ENCODE data around the gene GRID1.

GRID1 gene

DNA sequence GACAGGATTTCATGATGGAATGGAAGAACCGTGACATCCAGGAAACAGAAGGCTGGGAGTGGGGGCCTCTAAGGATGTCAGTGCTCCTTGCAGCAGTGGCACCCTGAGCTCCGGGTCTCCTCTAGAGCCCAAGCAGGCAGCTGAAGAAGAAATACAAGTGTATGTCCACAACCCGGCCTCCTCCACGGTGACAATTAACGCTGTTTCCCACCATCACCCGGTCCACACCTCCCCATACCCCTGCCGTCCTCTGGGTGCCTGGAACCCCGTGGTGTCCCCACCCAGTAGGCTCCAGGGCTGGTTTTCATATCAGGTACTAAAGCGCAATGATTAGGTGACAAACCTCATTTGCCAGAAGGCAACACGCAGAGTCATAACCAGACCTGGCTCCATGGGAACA is 30.3 kb downstream of the GRID1 start:
- no peak for DNase-seq

DNA sequence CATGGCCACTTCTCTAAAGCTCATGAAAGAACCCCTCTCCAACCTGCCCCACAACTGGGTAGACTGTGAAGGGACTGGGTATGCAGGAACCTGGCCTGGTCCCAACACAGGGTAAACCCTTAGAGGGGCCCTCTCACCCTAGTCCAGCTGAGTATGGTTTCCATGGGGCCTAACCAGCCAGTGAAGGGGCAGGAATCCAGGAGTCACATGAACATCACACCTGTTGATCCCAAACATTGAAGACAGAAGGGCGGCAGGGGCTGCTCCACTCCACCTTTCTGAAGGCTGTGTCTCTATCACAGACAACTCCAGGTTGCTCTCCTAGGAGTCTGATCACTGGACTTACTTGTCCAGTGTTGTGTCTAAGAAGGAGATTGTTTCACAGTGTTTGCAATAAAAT is 30.8 kb downstream of the GRID1 start:
- DNase-seq = no peak

DNA sequence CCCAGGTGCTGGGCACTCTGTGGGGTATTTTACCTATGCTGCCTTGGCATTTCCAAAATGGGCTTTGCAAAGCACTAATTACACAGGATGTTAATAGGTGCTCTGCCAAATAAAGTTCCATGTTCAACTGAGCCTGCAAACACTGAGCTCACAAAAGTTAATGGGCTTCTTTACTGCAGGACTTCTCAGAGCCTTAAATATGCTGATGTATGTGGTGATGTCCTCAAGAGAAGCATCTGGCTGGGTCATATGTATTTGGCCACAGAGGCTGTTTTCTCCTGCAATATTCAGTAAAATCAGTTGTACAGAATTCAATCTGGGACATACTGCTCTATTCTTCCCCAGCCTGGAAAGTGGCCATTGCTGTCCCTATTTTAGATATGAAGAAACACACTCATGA is 31.3 kb downstream of the GRID1 start:
- no peak for DNase-seq

DNA sequence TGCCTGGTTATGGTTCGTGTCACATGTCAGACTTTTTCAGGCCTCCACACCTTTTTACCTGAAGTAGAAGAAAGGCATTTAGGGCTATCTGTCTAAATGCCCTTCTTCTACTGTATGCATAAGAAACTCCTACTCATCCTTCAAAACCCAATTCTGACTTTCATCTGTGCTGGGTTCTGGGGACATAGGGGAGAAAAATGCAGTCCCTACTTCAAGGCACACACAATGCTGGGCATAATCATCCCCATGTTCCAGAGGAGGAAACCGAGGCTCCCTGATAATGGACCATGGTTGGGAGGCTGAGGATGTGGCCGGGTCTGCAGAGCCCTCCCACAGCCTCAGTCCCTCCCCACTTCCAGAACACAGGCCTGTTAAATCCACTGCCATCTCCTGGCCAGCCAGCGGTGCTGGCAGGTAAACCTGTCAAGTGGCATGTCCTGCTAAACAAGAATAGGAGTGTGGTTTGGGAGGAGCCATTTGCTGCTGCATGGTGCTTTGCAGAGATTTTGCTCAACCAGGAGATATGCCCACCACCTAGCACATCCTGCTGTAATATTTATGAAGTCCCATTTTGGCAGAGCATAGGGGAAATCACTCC is 32.0 kb downstream of the GRID1 start:
- no peak for DNase-seq

DNA sequence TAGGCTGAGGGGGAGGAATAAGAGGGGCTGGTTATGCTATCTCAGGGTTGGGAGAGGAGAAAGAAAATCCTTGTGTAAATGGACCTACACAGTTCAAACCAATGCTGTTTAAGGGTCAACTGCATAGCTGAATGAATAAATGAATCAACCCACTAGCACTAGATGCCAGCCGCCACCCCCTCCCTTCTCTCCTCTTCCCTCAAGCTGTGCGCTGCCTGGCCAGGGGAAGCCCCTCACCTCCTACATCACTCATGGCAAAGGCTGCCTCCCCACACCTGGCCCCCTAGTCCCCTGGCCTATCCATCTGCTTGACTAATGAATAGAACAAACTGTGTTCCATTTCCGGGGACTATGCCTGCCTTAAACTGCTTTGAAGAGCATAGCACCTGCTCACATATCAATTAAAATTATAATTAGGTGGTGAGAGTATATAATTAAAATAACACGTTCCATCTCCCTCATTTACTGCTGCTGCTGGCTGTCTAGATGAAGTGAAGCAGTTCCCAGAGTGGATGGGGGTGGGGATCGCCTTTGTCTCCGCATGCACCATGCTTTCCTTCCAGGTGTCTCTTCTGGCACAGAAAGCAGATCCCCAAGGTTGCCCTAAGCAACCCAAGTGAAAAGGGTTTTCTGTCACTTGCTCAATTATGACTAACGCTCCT is 32.6 kb downstream of the GRID1 start:
- DNase-seq = no peak

DNA sequence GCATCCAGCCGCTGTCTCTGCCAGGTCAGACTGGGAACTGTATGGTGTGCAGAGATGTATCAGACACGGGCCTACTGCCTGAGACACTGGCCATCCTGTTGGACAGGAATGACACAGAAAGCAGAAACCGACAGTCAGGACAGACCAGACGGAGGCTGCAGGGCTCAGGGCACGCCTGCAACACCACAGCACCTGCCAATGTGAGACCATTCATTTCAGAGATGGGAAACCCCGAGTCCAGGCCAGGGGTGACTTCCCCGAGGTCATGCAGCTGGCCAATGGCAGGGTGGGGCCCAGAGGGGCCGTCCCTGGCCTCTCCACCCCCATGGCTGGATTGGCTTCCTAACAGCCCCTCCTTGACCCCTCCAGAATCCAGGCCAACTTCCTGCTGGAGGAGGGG is 34.7 kb downstream of the GRID1 start:
- peak; percentile 12 for DNase-seq

DNA sequence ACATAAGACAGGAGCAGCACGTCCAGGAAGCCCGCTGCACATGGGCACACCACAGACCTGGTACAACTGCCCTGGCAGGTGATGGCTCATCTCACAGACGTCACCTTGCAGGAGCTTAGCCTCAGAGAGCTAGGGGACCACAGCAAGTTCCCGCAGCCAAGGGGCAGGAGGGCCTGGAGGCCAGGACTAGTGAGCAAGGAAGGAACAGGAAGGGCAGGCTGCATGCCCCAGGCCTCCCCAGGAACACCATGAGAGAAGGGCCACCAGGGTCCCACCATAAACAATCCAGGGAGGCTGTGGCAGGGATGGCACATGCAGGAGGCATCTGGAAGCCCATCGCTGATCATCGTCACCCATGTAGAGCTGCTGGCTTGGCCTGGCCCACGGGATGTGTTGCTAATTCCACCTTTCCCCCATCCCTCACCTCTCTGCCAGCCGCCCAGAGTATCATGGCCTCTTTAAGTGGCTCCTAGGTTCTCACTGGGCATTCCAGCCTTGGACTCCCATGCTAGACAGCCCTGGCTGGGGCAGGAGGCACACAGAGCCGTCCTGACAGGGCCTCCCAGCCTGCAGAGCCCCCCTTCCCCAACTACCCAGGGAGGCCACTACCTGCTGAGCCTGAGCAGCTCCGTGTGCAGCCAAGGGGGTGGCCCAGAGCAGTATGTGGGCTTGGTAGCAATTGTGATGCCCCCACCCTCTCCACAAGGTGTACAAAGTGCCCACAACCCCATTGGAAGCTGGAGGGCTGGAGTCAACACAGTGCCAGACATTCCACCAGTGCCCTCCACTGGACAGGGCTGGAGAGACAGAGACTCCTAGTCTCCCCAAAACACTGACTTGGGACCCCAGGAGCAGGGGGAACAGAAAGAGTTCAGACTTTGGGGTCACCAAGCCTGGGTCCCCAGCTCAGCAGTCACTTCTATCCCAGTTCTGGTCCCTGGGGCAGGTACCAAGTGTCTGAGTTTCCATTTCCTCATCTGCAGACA is 35.5 kb downstream of the GRID1 start:
- peak; percentile 13 for DNase-seq

DNA sequence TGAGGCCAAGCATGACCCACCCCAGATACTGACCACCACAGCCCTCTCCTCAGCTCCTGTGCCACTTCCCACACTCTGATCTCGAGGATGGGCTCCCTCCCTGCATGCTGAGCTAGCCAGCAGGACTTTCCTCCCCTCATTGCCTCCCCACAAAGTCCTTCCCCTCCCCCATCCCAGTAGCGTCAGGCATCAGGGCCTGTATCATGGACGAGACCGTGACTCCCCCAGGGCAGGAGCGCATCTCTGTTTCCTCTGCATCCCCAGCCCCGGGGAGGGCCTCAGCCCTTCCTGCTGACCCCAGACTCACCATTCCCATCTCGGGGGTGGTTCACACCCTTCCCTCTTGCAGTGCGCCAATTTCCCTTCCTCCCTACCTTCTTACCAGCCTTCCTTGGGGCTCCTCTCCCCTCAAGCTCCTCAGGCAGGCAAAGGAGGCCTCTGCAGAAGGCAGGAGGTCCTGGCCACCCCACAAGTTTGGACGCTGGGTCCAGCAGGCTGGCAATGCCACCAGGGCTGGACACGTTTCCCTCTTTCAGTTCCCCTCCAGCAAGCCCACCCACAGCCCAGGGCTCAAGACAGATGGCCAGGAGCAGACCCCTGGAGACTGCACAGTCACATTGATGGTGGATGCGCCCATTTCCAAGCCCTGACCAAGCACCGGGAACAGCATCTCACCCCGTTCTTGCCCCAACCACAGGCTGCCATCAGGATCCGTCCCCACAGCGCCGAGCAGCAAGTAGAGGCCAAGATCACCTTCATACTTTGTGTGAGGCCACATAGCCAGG is 36.5 kb downstream of the GRID1 start:
- DNase-seq = no peak

DNA sequence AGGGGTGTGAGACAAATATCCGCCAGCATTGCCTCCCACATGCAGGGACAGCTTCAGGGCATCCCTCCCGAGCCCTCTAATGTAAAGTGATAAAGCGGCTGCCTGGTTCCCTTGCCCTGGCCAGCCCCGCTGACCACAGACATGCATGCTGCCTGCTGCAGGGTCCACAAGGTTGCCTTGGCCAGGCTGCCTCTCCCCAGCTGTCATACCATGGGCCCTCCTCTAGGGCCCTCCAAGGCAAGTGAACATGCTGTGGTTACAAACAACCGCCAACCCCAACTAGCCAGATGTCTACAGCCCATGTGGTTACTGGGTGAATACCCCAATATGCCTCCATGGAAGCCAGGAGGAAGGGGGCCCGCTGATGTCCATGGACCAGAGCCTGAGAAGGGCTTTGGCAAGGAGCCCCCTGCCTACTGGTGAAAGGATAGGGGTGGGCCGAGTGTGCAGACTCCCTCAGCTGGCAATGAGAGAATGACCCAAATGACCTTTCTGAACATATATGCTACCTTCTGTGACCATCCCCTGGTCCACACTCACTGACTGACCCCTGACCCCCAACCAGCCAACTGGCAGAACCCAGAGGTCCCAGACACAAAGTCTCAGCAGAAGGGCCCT is 37.4 kb downstream of the GRID1 start:
- DNase-seq = peak; percentile 12

DNA sequence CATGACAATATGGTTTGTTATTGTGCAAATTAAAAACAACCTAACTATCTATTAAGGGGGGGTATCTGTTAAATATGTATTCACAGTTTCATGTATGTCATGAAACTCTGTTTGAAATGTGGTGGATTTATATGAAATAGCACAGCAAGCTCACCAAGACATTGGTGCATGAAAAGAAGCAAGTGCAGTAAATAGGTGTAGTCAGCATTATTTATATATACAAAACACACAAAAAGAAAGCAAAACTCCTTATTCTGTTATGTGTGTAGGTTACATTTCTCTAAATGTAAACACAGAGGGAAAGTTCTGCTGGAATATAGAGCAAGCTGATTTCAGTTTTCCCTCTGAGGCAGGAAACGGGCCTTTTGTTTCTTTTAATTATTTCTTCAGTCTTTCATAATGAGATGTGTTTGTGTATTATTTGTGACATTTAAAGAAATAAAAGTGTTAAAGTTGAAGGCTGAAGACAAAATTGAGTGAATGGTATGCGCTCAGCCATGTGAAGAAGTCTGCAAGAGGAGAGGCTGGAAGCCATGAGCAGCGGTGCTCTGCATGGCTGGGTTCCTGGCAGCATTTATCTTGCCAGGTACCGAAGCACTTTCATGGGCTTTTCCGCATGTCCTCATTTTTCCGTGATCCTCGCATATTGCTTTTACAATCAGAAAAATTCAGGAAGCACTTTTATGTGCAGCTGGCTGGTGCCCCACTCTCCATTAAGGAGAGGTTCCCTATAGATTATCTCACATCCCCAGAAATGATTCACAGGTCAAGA is 38.5 kb downstream of the GRID1 start:
- peak; percentile 13 for DNase-seq

DNA sequence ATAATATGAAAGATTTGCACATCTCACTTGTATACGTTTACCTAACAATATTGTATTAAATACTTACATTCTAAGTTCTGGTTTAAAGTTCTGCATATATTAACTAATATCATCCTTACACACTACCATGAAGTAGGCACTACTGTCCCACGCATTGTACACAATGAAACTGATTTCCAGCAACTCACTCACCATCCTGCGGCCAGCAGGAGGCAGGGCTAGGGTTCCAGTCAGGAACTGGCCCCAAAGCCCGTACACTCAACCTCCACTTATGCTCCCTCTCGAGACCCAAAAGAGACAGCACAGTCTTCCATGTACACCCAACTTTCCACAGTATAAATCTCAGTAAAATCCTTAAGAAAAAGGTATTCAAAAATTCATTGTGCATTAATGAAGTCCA is 41.4 kb downstream of the GRID1 start:
- DNase-seq = peak; percentile 7

DNA sequence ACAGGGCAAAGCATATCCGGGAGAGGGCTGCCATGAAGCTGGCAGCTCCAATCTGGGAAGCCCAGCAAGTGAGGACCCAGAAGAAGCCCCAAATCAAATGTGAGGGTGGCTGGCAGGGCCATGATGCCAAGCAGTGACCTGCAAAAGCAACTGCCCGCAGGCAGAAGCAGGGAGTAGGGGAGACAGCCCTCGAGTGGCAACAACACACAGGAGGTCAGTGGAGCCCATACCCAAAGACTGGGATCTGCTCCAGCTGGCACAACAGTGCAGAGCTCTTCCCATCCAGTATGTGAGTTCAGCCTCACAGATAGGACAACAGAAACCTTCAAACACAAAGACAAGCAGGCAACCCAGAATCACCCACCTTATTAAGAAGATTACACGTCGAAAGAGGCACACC is 45.0 kb downstream of the GRID1 start:
- peak; percentile 13 for DNase-seq

DNA sequence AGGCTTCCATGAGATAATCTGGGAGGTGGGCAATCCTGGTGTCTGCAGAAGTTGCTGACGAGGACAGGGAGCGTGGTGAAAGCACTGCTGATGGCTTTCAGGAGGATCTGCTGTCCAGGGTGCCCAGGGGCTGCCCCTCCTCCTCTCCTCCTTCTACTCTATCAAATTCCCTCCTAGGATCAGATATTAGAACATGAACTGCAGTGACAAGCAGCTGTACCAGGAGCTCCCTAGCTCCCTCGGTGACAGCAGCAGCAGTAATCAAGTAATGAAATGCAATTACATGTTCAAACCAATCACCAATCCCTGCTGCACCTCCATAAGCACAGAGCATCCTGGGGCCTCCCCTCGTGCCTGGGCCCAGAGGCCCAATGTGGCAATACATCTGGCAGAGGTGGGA is 46.9 kb downstream of the GRID1 start:
- DNase-seq = no peak

DNA sequence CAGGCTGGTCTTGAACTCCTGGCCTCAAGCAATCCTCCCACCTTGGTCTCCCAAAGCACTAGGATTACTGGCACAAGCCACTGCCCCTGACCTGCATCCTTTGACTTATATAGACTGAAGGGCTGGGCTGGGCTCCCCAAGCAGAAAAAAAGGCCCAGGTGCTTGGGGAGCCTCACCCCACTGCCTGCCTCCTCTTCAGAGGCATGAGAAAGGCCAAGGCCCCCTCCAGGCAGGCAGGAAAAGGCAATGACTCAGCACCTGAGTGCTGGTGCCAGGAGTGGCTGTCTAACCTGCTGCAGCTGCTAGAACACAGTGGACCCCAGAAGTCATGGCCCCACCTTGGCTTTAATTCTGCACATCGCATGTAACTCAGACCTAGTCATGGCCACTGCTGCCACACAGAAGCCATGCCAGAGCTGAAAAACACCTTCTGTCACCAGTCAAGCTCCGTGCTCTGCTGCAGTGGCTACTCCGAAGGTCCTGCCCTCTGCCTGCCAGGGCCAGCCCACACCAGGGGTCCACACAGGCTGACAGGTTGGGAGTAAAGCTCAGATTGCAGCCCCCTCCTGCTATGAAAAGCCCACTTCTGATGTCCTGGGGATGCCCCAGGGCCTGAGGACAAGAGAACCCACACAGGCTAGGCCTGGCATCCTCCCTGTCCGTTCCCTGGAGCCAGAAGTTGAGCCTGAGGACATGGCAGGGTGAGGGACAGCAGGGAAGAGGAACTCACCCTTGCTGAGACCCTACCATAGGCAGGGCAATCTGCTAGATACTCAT is 48.5 kb downstream of the GRID1 start:
- DNase-seq = no peak

DNA sequence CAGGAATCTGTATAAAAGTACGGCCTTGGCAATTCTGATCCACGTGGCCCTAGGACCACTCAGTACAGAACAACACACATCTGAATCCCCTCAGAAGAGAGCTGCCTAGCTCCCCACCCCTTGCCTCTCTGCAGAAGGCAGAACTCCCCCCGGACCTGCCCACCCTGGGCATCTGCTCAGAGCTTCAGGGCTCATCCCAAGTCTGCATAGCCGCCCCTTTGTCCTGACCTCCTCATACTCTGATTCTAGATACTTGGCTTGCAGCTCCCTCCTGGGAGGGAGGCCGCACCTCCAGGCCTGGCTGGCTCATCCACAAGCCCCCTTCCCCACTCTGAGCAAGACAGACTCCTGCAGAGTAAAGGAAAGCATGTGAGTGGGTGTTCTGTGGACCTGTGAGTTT is 49.6 kb downstream of the GRID1 start:
- DNase-seq = no peak

DNA sequence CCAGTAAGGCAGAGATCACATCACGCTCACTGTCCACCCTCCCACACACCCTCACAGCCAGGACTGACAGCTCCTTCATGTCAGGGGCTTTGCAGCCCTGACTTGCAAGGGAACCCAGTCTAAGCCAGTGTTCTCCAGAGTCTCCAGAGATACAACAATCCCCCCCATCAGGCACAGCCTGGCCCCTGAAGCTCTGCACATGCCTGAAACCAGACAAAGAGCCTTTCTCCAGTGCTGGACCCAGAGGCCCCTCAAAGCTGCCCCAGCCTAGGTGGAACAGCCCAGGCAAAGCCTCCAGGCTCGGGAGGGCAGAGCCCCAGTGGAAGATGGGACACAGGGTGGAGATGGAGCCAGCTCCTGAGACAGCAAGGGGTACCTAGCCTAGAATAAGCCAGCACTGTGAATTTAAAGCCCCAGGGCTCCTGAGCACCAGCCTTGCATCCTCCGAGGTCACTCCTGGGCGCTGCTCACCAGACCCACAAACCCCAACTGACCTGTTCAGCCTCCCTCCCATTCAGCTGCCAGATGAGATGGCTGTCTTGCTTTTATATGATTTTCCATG is 50.2 kb downstream of the GRID1 start:
- DNase-seq = no peak

DNA sequence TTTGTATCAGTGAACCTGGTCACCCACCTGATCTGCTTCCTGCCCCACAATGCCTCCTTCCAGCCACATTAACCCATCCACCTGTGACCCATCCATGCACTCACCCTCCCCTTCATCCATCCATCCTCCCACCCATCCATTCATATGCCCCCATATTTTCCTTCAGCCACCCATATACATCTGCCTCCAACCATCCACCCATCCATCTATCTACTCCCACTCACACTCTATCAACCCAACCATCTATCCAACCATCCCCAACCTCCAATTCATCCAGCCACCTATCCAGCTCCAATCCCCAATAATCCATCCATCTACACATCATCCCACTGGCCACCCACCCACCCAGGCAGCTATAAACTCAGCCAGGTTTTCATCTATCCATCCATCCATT is 51.0 kb downstream of the GRID1 start:
- DNase-seq = no peak

DNA sequence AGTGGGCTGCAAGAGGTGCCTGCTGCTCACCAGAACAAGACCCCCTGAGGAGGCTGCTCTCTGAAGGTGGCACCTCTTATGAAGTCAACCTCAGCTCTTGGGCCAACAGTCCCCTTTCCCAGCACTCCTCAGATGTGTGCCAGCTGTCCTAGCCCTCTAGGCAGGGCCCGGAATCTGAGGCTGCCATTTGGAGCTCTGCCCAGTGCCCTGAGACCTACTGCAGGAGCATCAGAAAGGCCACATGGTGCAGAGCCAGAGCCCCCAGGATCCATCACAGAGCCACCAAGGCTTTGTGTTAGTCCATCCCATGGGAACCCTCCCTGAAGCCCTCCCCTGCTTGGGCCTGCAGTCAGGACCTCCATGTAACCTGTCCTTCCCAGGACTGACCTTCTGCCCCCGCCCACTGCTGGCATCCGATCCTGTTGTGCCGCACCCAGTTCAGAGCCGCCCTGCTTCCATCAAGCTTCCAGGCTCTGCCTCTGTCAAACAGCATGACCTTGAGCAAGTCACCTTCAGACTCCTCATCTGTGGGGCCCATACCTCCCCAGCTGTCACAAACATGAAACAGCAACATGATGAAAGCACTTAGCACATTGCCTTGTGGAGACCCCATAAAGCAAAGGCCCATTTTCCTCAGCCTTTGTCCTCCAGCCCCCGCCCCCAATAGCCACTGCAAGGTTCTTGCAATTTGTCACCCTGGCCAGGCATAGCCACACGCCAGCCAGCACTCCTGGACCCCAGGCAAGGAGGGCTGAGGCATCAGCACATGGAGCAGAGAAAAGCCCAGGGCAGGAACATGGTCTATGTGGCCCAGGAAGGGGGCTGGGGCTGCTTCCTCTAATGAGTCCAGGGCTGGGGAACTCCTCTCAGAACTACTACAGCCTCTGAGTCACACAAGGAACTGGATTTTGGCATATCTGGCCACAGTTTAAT is 51.7 kb downstream of the GRID1 start:
- no peak for DNase-seq

DNA sequence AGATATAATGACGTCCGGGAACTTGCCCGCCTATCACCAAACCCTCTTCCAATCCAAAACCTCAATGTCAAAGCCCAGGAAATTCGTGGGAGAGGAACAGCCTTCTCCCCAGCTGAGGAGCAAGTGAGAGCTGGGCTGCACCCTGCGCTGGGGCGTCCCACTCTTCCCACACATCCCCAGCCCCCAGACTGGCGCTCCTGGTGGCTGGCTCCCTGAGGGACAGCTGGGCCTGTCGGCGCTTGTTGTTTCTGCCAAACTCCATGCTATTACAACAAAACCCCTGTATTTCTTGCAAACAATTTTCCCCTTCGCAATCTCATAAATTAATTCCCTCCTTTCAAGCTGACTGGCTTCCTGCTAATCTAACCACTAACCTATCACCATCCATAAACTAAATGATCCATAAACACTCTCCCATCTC is 53.0 kb downstream of the GRID1 start:
- no peak for DNase-seq
